Measurements from ENCODE around the gene ZNF804B.
"Not testable (repeated sequence)": the region's sequence is repeated elsewhere in the genome, so short reads cannot be mapped to it uniquely, and the experiment has no call there.

Gene ZNF804B

DNA sequence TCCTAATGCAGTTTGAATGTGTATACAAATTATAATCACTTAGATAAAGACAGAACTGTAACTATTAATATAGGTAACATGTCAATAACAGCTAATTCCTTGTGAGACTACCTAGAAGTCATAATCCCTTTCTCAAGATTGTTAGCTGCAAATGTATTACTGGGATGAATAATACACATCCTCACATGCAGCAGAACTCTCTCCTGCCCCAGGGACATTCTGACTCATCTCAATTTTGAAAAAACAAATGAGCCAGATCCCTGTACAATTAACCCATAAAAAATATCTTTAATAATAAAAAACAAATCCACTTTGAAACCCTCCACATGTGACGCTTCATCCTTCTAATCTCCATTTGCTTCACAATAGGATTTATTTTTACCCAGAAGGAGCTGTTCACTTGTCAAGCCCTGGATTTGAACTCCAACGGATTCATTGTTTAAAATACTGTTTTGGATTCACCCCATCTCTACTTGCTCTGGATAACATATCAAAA is 464.4 kb downstream of the ZNF804B start:
- Histone ChIP-seq H3K9me3 (ENCODE audit: control insufficient read depth, insufficient read depth, low read length) (no peaks in the 10 kb centered on the region), H3K36me3 (ENCODE audit: control insufficient read depth, insufficient read depth, low read length) (no peaks in the 10 kb centered on the region), H3K4me1 (ENCODE audit: control insufficient read depth, insufficient read depth, low read length) (no peaks in the 10 kb centered on the region), H3K4me3 (ENCODE audit: low read depth, low read length) (no peak overlapping the region), H3K9ac (ENCODE audit: low read depth, low read length) (no peak overlapping the region), H3K27me3 (ENCODE audit: control insufficient read depth, insufficient read depth, low read length) (no peaks in the 10 kb centered on the region)

DNA sequence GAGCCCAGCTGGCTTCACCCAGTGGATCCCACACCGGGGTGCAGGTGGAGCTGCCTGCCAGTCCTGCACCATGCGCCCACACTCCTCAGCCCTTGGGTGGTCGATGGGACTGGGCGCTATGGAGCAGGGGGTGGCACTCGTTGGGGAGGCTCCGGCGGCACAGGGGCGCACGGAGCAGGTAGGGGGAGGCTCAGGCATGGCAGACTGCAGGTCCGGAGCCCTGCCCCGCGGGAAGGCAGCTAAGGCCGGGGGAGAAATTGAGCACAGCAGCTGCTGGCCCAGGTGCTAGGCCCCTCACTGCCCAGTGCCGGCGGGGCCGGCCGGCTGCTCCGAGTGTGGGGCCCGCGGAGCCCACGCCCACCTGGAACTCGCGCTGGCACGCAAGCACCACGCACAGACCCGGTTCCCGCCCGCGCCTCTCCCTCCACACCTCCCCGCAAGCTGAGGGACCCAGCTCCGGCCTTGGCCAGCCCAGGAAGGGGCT is 469.2 kb downstream of the ZNF804B start:
- H3K4me3 ChIP-seq (ENCODE audit: low read depth, low read length); H3K9me3 ChIP-seq (ENCODE audit: control insufficient read depth, insufficient read depth, low read length); H3K27me3 ChIP-seq (ENCODE audit: control insufficient read depth, insufficient read depth, low read length); H3K4me1 ChIP-seq (ENCODE audit: control insufficient read depth, insufficient read depth, low read length); H3K9ac ChIP-seq (ENCODE audit: low read depth, low read length); H3K36me3 ChIP-seq (ENCODE audit: control insufficient read depth, insufficient read depth, low read length): not testable (repeated sequence)

DNA sequence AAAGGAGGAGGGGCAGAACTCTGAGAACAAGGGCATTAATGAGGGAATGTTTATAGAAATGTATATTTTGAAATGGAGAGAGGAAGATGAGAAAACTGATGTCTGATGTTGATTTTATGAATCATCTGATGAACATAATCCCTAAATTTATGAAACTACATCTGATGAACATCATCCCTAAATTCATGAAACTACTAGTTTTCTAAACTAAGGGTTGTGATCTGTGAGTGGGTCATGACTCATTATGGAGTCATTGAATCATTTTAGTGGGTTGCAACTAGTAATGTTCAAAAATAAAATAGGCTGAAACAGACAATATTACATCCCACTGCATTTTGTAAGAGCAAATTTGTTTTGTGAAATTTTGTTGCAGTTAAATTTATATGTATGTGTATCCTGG is 478.7 kb downstream of the ZNF804B start:
- no peaks in the 10 kb centered on the region for H3K4me1 ChIP-seq (ENCODE audit: control insufficient read depth, insufficient read depth, low read length)
- H3K27me3 ChIP-seq (ENCODE audit: control insufficient read depth, insufficient read depth, low read length) = no peaks in the 10 kb centered on the region
- no peaks in the 10 kb centered on the region for H3K36me3 ChIP-seq (ENCODE audit: control insufficient read depth, insufficient read depth, low read length)
- no peak overlapping the region for H3K9ac ChIP-seq (ENCODE audit: low read depth, low read length)
- no peak overlapping the region for H3K4me3 ChIP-seq (ENCODE audit: low read depth, low read length)
- no peaks in the 10 kb centered on the region for H3K9me3 ChIP-seq (ENCODE audit: control insufficient read depth, insufficient read depth, low read length)

DNA sequence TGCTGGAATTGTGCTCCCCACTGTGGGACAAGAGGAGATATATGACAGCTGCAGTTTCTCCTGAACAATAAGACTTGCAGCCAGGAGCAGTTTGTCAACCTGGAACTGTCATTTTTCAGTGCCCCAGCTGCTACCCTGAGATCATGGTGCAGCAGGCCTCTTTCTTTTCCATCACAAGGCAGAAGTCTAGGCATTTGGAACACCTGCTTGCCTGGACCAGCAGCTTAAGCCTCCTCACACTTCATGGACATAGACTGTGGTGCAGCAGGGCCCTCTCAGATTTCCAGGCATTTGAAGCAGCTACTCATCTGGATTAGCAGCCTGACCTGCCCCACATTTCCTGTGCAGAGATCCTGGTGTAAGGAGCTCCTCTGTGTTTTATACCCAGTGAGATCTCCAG is 486.7 kb downstream of the ZNF804B start:
- H3K4me3 ChIP-seq (ENCODE audit: low read depth, low read length) = no peak overlapping the region
- H3K9ac ChIP-seq (ENCODE audit: low read depth, low read length) = no peak overlapping the region
- no peaks in the 10 kb centered on the region for H3K27me3 ChIP-seq (ENCODE audit: control insufficient read depth, insufficient read depth, low read length)
- H3K36me3 ChIP-seq (ENCODE audit: control insufficient read depth, insufficient read depth, low read length) = no peaks in the 10 kb centered on the region
- no peaks in the 10 kb centered on the region for H3K4me1 ChIP-seq (ENCODE audit: control insufficient read depth, insufficient read depth, low read length)
- no peaks in the 10 kb centered on the region for H3K9me3 ChIP-seq (ENCODE audit: control insufficient read depth, insufficient read depth, low read length)

DNA sequence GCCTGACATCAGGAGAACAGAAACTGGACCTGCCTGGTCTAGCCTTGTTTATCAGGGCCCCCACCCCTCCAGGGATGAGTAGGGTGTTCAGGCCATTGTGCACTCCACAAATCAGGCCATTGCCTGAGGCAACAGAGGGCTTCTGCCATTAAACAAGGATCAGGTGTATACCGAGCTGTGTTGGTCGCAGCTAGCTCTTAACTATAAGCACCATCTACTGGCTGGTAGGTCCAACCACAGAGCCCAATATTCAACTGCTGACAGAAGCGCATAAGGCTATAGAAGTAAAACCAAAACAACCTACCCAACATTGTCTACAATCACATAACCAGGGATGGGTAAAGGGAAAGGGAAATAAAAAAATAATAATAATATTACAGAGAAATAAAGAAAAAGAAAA is 487.7 kb downstream of the ZNF804B start:
- Histone ChIP-seq H3K9ac (ENCODE audit: low read depth, low read length) (no peak overlapping the region), H3K36me3 (ENCODE audit: control insufficient read depth, insufficient read depth, low read length) (no peaks in the 10 kb centered on the region), H3K9me3 (ENCODE audit: control insufficient read depth, insufficient read depth, low read length) (no peaks in the 10 kb centered on the region), H3K4me3 (ENCODE audit: low read depth, low read length) (no peak overlapping the region), H3K4me1 (ENCODE audit: control insufficient read depth, insufficient read depth, low read length) (no peaks in the 10 kb centered on the region), H3K27me3 (ENCODE audit: control insufficient read depth, insufficient read depth, low read length) (no peaks in the 10 kb centered on the region)

DNA sequence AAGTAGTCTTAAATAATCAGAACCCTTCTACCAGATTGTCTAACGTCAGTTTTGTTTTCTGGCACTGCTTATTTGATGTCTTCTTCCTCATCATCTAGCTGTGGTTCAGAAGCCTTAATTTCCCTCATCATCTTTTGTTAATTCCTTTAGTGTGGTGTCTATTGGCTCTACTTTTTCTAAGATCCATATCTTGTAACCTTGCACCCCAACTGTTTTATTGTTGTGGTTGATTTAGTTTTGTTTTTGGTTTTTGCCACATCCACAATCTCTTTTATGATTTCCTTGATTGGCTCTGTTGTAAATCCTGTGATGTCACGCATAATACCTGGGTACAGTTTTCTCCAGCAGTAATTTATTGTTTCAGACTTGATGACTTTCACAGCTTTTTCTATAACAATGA is 499.6 kb downstream of the ZNF804B start:
- no peaks in the 10 kb centered on the region for H3K36me3 ChIP-seq (ENCODE audit: control insufficient read depth, insufficient read depth, low read length)
- H3K27me3 ChIP-seq (ENCODE audit: control insufficient read depth, insufficient read depth, low read length) = no peaks in the 10 kb centered on the region
- H3K4me1 ChIP-seq (ENCODE audit: control insufficient read depth, insufficient read depth, low read length) = no peaks in the 10 kb centered on the region
- H3K9me3 ChIP-seq (ENCODE audit: control insufficient read depth, insufficient read depth, low read length) = no peaks in the 10 kb centered on the region
- no peak overlapping the region for H3K4me3 ChIP-seq (ENCODE audit: low read depth, low read length)
- H3K9ac ChIP-seq (ENCODE audit: low read depth, low read length) = no peak overlapping the region

DNA sequence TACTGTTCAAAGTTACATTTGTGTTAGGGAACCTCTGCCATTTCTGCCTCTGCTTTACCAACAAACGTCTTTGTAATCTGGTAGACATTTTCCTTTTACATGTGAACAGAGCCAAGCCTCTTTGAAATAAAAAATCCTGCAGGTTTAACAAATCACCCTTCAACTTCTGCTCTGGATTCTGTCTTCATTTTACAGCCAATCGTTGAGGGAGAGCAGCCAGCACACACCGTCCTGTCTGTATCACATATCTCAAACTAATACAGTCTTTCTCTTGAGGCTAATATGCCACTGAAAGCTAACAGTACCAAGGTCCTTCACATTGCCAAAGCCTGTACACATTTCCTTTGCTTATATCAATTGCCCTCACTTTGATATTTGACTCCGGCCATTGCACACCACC is 504.6 kb downstream of the ZNF804B start:
- H3K9ac ChIP-seq (ENCODE audit: low read depth, low read length) = no peak overlapping the region
- H3K4me1 ChIP-seq (ENCODE audit: control insufficient read depth, insufficient read depth, low read length) = no peaks in the 10 kb centered on the region
- H3K36me3 ChIP-seq (ENCODE audit: control insufficient read depth, insufficient read depth, low read length) = no peaks in the 10 kb centered on the region
- H3K4me3 ChIP-seq (ENCODE audit: low read depth, low read length) = no peak overlapping the region
- H3K9me3 ChIP-seq (ENCODE audit: control insufficient read depth, insufficient read depth, low read length) = no peaks in the 10 kb centered on the region
- no peaks in the 10 kb centered on the region for H3K27me3 ChIP-seq (ENCODE audit: control insufficient read depth, insufficient read depth, low read length)

DNA sequence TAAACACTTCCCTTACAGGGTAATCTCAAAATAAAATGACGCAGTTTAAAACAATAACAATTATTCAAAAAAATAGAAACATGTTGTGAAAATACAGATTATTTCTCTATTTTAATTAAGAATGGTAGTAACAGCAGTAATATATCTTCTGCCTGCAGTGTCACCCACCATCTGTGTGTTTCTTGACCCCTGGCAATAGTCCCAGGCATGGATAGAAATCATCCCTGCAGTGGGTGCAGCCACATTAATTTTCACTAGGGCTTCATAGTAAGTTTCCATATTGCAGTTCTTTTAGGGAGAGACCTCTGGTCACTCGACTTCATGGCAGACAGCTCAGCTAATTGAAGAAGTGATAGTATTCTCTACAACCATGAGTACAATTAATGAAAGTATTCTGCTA is 506.1 kb downstream of the ZNF804B start:
- no peak overlapping the region for H3K9ac ChIP-seq (ENCODE audit: low read depth, low read length)
- H3K9me3 ChIP-seq (ENCODE audit: control insufficient read depth, insufficient read depth, low read length) = no peaks in the 10 kb centered on the region
- no peaks in the 10 kb centered on the region for H3K27me3 ChIP-seq (ENCODE audit: control insufficient read depth, insufficient read depth, low read length)
- H3K36me3 ChIP-seq (ENCODE audit: control insufficient read depth, insufficient read depth, low read length) = no peaks in the 10 kb centered on the region
- H3K4me3 ChIP-seq (ENCODE audit: low read depth, low read length) = no peak overlapping the region
- no peaks in the 10 kb centered on the region for H3K4me1 ChIP-seq (ENCODE audit: control insufficient read depth, insufficient read depth, low read length)

DNA sequence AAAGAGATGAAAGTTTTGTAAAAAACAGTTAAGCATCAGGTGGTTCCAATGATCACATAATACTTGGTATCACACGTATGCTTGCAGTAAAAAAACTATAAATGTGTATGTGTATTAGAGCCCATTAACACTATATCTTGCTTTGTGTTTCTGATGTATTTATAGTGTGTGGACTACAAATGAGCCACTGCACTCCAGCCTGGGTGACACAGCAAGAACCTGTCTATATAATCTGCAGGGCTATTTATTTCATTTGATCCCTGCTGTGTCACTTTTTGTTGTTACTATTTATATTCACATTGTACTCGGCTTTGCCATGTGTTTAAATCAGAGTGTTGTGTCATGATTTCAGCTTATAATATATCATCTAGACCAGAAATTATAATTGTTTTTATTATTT is 523.8 kb downstream of the ZNF804B start:
- Histone ChIP-seq H3K36me3 (ENCODE audit: control insufficient read depth, insufficient read depth, low read length) (no peaks in the 10 kb centered on the region), H3K4me3 (ENCODE audit: low read depth, low read length) (no peak overlapping the region), H3K9ac (ENCODE audit: low read depth, low read length) (no peak overlapping the region), H3K4me1 (ENCODE audit: control insufficient read depth, insufficient read depth, low read length) (no peaks in the 10 kb centered on the region), H3K27me3 (ENCODE audit: control insufficient read depth, insufficient read depth, low read length) (no peaks in the 10 kb centered on the region), H3K9me3 (ENCODE audit: control insufficient read depth, insufficient read depth, low read length) (no peaks in the 10 kb centered on the region)

DNA sequence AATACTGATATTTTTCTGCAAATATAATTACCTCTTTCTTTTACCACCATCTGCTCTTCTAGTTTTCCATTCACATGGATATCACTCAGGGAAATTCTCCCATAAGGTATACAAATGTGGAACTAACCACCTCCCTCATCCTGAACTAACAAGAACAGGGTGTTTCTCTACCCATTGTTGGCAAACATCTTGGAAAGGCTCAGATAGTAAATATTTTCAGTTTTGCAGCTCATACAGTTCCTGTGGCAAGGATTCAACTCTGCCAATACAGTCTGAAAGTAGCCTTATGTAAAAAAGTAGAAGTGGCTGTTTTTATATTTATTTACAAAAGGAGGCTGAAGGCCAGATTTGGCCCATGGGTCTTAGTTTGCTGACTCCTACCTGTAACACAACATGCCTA is 549.0 kb downstream of the ZNF804B start:
- Histone ChIP-seq H3K4me1 (ENCODE audit: control insufficient read depth, insufficient read depth, low read length) (no peaks in the 10 kb centered on the region), H3K9ac (ENCODE audit: low read depth, low read length) (no peak overlapping the region), H3K36me3 (ENCODE audit: control insufficient read depth, insufficient read depth, low read length) (no peaks in the 10 kb centered on the region), H3K9me3 (ENCODE audit: control insufficient read depth, insufficient read depth, low read length) (no peaks in the 10 kb centered on the region), H3K27me3 (ENCODE audit: control insufficient read depth, insufficient read depth, low read length) (no peaks in the 10 kb centered on the region), H3K4me3 (ENCODE audit: low read depth, low read length) (no peak overlapping the region)

DNA sequence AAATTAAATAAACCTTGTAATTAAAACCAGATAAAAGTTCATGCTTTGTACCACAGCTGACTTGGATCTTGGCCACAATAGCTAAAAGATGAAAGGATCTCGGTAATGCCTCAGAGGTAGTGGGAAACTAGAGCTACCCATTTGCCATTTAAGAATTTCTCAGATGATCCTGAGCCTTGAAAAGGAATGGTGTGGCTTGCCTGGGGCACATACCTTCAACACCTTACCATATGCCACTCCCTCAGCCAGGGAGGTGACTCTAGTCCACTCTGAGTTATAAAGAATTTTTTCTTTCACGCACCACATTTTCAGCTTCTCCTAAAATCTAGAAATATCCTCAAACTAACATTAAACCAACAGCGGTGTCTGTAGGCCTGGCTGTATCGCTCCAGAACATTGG is 552.4 kb downstream of the ZNF804B start:
- Histone ChIP-seq H3K36me3 (ENCODE audit: control insufficient read depth, insufficient read depth, low read length) (no peaks in the 10 kb centered on the region), H3K9ac (ENCODE audit: low read depth, low read length) (no peak overlapping the region), H3K4me3 (ENCODE audit: low read depth, low read length) (no peak overlapping the region), H3K9me3 (ENCODE audit: control insufficient read depth, insufficient read depth, low read length) (no peaks in the 10 kb centered on the region), H3K27me3 (ENCODE audit: control insufficient read depth, insufficient read depth, low read length) (no peaks in the 10 kb centered on the region), H3K4me1 (ENCODE audit: control insufficient read depth, insufficient read depth, low read length) (no peaks in the 10 kb centered on the region)

DNA sequence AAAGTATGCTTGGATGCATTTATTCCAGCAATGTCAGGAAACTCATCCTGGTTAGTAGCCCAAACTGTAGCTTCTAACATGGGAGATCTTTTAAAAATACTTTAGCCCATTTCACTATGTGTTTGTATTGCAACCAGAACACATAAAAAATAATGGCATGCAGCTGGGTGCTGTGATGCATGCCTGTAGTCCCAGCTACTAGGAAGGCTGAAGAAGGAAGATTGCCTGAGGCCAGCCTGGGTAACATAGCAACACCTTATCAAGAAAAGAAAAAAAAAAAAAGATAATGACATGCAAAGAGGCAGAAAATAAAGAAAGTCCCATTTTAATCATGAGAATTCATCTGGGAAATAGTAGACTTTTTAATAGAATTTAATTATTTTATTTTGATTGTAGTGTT is 553.1 kb downstream of the ZNF804B start:
- H3K4me3 ChIP-seq (ENCODE audit: low read depth, low read length) = no peak overlapping the region
- no peak overlapping the region for H3K9ac ChIP-seq (ENCODE audit: low read depth, low read length)
- H3K36me3 ChIP-seq (ENCODE audit: control insufficient read depth, insufficient read depth, low read length) = no peaks in the 10 kb centered on the region
- H3K9me3 ChIP-seq (ENCODE audit: control insufficient read depth, insufficient read depth, low read length) = no peaks in the 10 kb centered on the region
- no peaks in the 10 kb centered on the region for H3K4me1 ChIP-seq (ENCODE audit: control insufficient read depth, insufficient read depth, low read length)
- H3K27me3 ChIP-seq (ENCODE audit: control insufficient read depth, insufficient read depth, low read length) = no peaks in the 10 kb centered on the region
